GM12892 (cell line): Measurements from ENCODE around the gene HBQ1.
"Not testable (repeated sequence)": the region's sequence is repeated elsewhere in the genome, so short reads cannot be mapped to it uniquely, and the experiment has no call there.

ENCODE experiments used
- DNase-seq: peaks from one replicate; pipeline ENCODE4 v3.0.0; 2011; ENCODE audit not compliant: insufficient read length
- FAIRE-seq: peaks from 2 replicates; lab custom pipeline; 2011; peaks lifted over from hg19 to GRCh38; lab: Jason Lieb, UNC
- POLR2A ChIP-seq: IDR thresholded peaks from 2 replicates; pipeline ENCODE4 v1.6.1; 2011; ENCODE audit warnings: low read depth, low read length, control low read depth
- POLR2AphosphoS5 ChIP-seq: IDR thresholded peaks from 2 replicates; pipeline ENCODE4 v1.6.1; 2011; ENCODE audit warnings: low read depth, low read length, control low read depth
- TAF1 ChIP-seq: IDR thresholded peaks from 2 replicates; pipeline ENCODE4 v1.6.1; 2011; ENCODE audit warnings: low read depth, mild to moderate bottlenecking, control low read depth, low read length, borderline replicate concordance

Gene HBQ1

GRCh38 chr16:185691-186090 is 5.4 kb downstream of the HBQ1 start:
- TF ChIP-seq TAF1 (no peak), POLR2A (no peak), POLR2AphosphoS5 (no peak)
- no peak for FAIRE-seq
- DNase-seq: no peak

- no peak for FAIRE-seq
- TF ChIP-seq TAF1: no peak
- no peak for TF ChIP-seq POLR2A
- TF ChIP-seq POLR2AphosphoS5: no peak
- no peak for DNase-seq
These were observed 7.1 kb downstream of the HBQ1 start for GRCh38 chr16:187330-187729.

- TF ChIP-seq POLR2AphosphoS5 (no peak), POLR2A (no peak), TAF1 (no peak)
- no peak for FAIRE-seq
- no peak for DNase-seq
These were observed 8.4 kb downstream of the HBQ1 start for GRCh38 chr16:188674-189073.

- no peak for FAIRE-seq
These were observed 9.4 kb downstream of the HBQ1 start for GRCh38 chr16:189604-190186.

GRCh38 chr16:191831-192230 is 11.6 kb downstream of the HBQ1 start:
- no peak for TF ChIP-seq POLR2AphosphoS5
- TF ChIP-seq POLR2A: no peak
- no peak for TF ChIP-seq TAF1
- DNase-seq: no peak
- no peak for FAIRE-seq

More at GRCh38 chr16:189604-190186, 9.4 kb downstream of the HBQ1 start:
- no peak for DNase-seq
- no peak for TF ChIP-seq POLR2A
- TF ChIP-seq POLR2AphosphoS5: 0 out of 2 replicates have a peak, but pooled peaks have one; percentile 33
- no peak for TF ChIP-seq TAF1

GRCh38 chr16:192686-193085 is 12.4 kb downstream of the HBQ1 start:
- no peak for DNase-seq
- no peak for FAIRE-seq
- TF ChIP-seq POLR2AphosphoS5 (no peak), TAF1 (no peak), POLR2A (no peak)

- TF ChIP-seq TAF1: no peak
- no peak for TF ChIP-seq POLR2A
- no peak for TF ChIP-seq POLR2AphosphoS5
- DNase-seq (no peak), FAIRE-seq (no peak)
These were observed 13.2 kb downstream of the HBQ1 start for GRCh38 chr16:193441-193840.

GRCh38 chr16:194516-194915 is 14.3 kb downstream of the HBQ1 start:
- FAIRE-seq (no peak), DNase-seq (no peak)
- TF ChIP-seq POLR2AphosphoS5 (no peak), TAF1 (no peak), POLR2A (no peak)

- DNase-seq: no peak
- no peak for FAIRE-seq
- TF ChIP-seq TAF1: no peak
- TF ChIP-seq POLR2A: no peak
- TF ChIP-seq POLR2AphosphoS5: no peak
These were observed 20.1 kb downstream of the HBQ1 start for GRCh38 chr16:200388-200787.

GRCh38 chr16:203246-203645 is 23.0 kb downstream of the HBQ1 start:
- FAIRE-seq (no peak), DNase-seq (no peak)
- TF ChIP-seq POLR2AphosphoS5 (no peak), TAF1 (no peak), POLR2A (no peak)

GRCh38 chr16:204046-204445 is 23.8 kb downstream of the HBQ1 start:
- FAIRE-seq, DNase-seq: not testable (repeated sequence)

GRCh38 chr16:209359-209758 is 29.1 kb downstream of the HBQ1 start:
- not testable (repeated sequence) for DNase-seq, FAIRE-seq

- FAIRE-seq, DNase-seq: not testable (repeated sequence)
These were observed 31.4 kb downstream of the HBQ1 start for GRCh38 chr16:211631-212180.
